ACC112 (cell line): ENCODE results near the gene GLS.

ENCODE experiments used
- H2AFZ ChIP-seq: fragments of 200-600 bp; sonication (generic); one replicate; pipeline ENCODE4 v1.6.0; 2017; ENCODE audit warnings: antibody characterized with exemption, low read length; ENCODE audit not compliant: unreplicated experiment
- H3K27ac ChIP-seq: fragments of 200-600 bp; sonication (generic); 2 replicates; pipeline ENCODE4 v1.5.1; 2014; ENCODE audit warnings: low read depth, mild to moderate bottlenecking, antibody characterized with exemption, low read length, moderate library complexity
- H3K27me3 ChIP-seq: fragments of 200-600 bp; sonication (generic); 2 replicates; pipeline ENCODE4 v1.6.1; 2014; ENCODE audit warnings: mild to moderate bottlenecking, antibody characterized with exemption, low read length, moderate library complexity, mixed read lengths; ENCODE audit not compliant: insufficient read depth
- H3K36me3 ChIP-seq: fragments of 200-600 bp; sonication (generic); 2 replicates; pipeline ENCODE4 v1.6.1; 2016; ENCODE audit warnings: mild to moderate bottlenecking, antibody characterized with exemption, low read length, moderate library complexity, mixed read lengths; ENCODE audit not compliant: insufficient read depth
- H3K4me1 ChIP-seq: fragments of 200-600 bp; sonication (generic); one replicate; pipeline ENCODE4 v1.6.1; 2016; ENCODE audit warnings: low read length, mixed read lengths; ENCODE audit not compliant: insufficient read depth, unreplicated experiment, control insufficient read depth
- H3K4me3 ChIP-seq: fragments of 200-600 bp; sonication (generic); 2 replicates; pipeline ENCODE4 v1.5.1; 2014; ENCODE audit warnings: mild to moderate bottlenecking, low read depth, low read length
- H3K79me2 ChIP-seq: fragments of 200-600 bp; sonication (generic); one replicate; pipeline ENCODE4 v1.6.0; 2016; ENCODE audit warnings: low read length; ENCODE audit not compliant: control insufficient read depth, unreplicated experiment, insufficient read depth

GLS gene

DNA sequence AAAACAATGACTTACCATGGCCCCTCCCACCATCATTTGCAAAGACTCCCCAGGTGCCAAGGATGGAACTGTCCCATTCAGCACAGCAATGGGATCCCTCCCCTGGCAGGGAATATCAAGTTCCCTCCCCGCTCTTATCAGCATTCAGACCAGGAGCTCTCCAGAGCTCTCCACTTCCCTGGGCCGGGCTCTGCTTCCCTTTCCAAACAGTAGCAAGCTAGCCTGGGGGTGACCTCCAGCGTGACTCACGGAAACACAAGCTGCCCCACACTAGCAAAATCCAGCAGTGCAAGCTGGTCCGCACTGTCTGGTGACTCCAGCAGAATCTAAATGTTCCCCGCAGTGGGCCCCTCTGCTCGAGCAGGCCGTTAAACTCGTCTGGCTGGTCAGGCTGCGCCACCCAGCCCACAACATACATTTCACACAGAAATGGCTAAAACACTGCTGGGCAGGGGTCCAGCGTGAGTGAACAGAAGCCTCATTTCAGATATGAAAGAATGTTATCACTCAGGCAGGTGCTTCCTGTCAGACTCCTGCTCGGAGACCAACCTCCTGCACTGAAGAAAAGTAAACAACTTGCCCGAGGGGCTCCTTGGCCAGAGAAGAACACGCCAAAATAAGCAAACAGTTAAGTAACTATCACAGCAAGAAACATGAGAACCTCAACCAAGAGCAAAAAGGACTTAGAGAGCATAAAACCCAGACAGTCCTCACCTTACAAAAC is 99.4 kb downstream of the GLS start:
- Histone ChIP-seq H2AFZ (no peak overlapping the region), H3K27ac (peak overlapping the region; percentile 7; the same call in 1 of the 2 replicates), H3K4me1 (peaks cover 42% of the 10 kb centered on the region), H3K79me2 (peaks cover 28% of the 10 kb centered on the region), H3K4me3 (no peak overlapping the region), H3K36me3 (peaks cover 98% of the 10 kb centered on the region), H3K27me3 (no peaks in the 10 kb centered on the region)

- Histone ChIP-seq H3K79me2 (peaks cover 28% of the 10 kb centered on the region), H3K4me3 (no peak overlapping the region), H3K36me3 (peaks cover 97% of the 10 kb centered on the region), H3K4me1 (peaks cover 45% of the 10 kb centered on the region), H3K27ac (peak overlapping the region; percentile 7; the same call in 1 of the 2 replicates), H2AFZ (no peak overlapping the region), H3K27me3 (no peaks in the 10 kb centered on the region)
Observed at GRCh38 chr2:190980630-190981209, 100.1 kb downstream of the GLS start.

DNA sequence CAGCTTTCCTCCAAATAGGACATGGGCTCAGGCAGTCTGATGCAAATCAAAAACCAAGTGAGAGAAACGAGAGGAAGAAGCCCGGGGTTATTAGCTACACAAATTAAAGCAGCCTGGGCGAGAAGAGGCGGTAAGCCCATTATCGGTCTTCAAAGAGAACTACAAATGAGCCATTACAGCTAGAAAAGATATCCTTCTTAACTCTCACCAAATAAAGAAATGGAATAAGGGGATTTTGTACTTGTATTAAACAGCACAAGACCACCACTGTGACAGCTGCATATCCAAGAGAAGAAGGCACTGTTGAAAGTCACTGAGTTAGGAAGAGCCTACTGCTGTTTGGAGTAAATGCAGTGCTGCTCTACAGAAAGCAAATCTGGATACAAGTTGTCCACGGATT is 100.7 kb downstream of the GLS start:
- no peaks in the 10 kb centered on the region for H3K27me3 ChIP-seq
- H3K79me2 ChIP-seq, result peaks cover 28% of the 10 kb centered on the region
- H2AFZ ChIP-seq, result no peak overlapping the region
- H3K4me1 ChIP-seq, result peaks cover 51% of the 10 kb centered on the region
- peaks cover 93% of the 10 kb centered on the region for H3K36me3 ChIP-seq
- no peak overlapping the region for H3K27ac ChIP-seq
- H3K4me3 ChIP-seq, result no peak overlapping the region

GRCh38 chr2:190981733-190982132 is 101.1 kb downstream of the GLS start:
- H3K79me2 ChIP-seq, result peaks cover 28% of the 10 kb centered on the region
- H3K4me1 ChIP-seq, result peaks cover 55% of the 10 kb centered on the region
- peaks cover 93% of the 10 kb centered on the region for H3K36me3 ChIP-seq
- no peak overlapping the region for H3K27ac ChIP-seq
- H3K27me3 ChIP-seq, result no peaks in the 10 kb centered on the region
- H2AFZ ChIP-seq, result no peak overlapping the region
- no peak overlapping the region for H3K4me3 ChIP-seq

GRCh38 chr2:190982262-190983034 is 101.8 kb downstream of the GLS start:
- Histone ChIP-seq H3K4me1 (peaks cover 58% of the 10 kb centered on the region), H3K79me2 (peaks cover 28% of the 10 kb centered on the region), H3K36me3 (peaks cover 94% of the 10 kb centered on the region), H3K27me3 (no peaks in the 10 kb centered on the region), H2AFZ (no peak overlapping the region), H3K27ac (no peak overlapping the region), H3K4me3 (no peak overlapping the region)

GRCh38 chr2:190984595-190984994 is 104.0 kb downstream of the GLS start:
- Histone ChIP-seq H2AFZ (no peak overlapping the region), H3K79me2 (peaks cover 29% of the 10 kb centered on the region), H3K4me1 (peaks cover 45% of the 10 kb centered on the region), H3K27ac (peak overlapping the region; percentile 22; the same call in 1 of the 2 replicates), H3K27me3 (no peaks in the 10 kb centered on the region), H3K4me3 (no peak overlapping the region), H3K36me3 (peaks cover 87% of the 10 kb centered on the region)

DNA sequence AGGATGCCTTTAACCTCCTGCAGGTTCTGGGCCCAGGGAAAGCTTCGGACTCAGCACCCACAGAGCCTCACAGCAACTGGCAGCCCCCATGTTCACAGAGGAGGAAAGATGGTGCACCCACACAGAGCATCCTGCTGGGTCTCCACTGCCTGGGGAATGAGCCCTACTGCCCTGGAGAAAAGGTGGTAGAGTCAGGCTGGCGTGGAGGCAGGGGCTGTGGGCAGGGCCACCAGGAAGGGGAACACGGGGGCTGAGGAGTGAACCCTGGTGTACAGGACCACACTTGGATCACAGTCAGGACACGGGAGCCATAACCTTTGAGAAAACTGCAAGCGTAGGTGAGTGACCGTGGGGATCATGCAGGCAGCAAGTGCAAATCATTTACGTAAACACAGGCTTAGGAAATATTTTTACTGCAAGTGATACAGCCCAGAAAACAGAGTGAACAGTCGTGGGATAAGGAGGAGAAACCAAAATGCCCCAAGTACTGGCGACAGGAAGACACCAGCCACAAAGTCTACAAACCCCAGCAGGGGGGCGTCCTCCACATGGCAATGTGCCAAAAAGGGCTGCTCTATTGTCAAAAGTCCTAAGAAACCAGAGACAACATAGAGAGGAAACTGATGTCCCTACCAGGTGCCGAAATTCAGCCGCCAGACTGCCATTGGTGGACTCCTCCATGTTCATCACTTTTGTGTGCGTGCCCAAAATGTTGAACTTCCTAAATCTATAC is 105.8 kb downstream of the GLS start:
- Histone ChIP-seq H3K36me3 (peaks cover 87% of the 10 kb centered on the region), H3K79me2 (peaks cover 26% of the 10 kb centered on the region), H3K27ac (no peak overlapping the region), H2AFZ (no peak overlapping the region), H3K27me3 (no peaks in the 10 kb centered on the region), H3K4me1 (peaks cover 38% of the 10 kb centered on the region), H3K4me3 (no peak overlapping the region)

GRCh38 chr2:190987116-190987515 is 106.5 kb downstream of the GLS start:
- peaks cover 23% of the 10 kb centered on the region for H3K79me2 ChIP-seq
- peaks cover 38% of the 10 kb centered on the region for H3K4me1 ChIP-seq
- no peaks in the 10 kb centered on the region for H3K27me3 ChIP-seq
- no peak overlapping the region for H3K27ac ChIP-seq
- H3K36me3 ChIP-seq, result peaks cover 87% of the 10 kb centered on the region
- no peak overlapping the region for H3K4me3 ChIP-seq
- H2AFZ ChIP-seq, result no peak overlapping the region

DNA sequence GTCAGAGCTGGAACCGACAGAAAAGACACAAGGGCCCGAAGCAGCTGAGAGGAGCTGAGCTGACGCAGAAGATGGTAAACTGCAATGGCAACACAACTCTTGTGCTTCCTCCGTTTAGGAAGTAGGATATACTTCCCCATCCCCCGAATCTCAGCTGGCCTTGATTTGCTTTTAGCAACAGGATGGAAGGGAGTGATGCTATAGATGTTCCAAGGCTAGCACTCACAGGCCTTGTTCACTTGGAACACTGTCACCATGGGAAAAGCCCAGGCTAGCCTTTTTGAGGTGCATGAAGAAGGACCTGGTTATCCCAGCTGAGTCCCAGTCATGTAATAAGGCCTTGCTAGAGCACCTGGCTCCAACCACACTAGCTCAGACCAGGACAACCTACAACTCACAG is 107.3 kb downstream of the GLS start:
- Histone ChIP-seq H3K4me1 (peaks cover 31% of the 10 kb centered on the region), H3K27me3 (no peaks in the 10 kb centered on the region), H2AFZ (no peak overlapping the region), H3K79me2 (peaks cover 22% of the 10 kb centered on the region), H3K4me3 (no peak overlapping the region), H3K27ac (no peak overlapping the region), H3K36me3 (peaks cover 84% of the 10 kb centered on the region)

GRCh38 chr2:190988910-190989309 is 108.3 kb downstream of the GLS start:
- no peak overlapping the region for H3K4me3 ChIP-seq
- peaks cover 26% of the 10 kb centered on the region for H3K79me2 ChIP-seq
- peaks cover 84% of the 10 kb centered on the region for H3K36me3 ChIP-seq
- H3K27ac ChIP-seq, result no peak overlapping the region
- H3K4me1 ChIP-seq, result peaks cover 29% of the 10 kb centered on the region
- H3K27me3 ChIP-seq, result no peaks in the 10 kb centered on the region
- H2AFZ ChIP-seq, result no peak overlapping the region
